B cell (primary cell): ENCODE data around the gene BTBD1.

Source experiments
- EZH2 ChIP-seq: IDR thresholded peaks from 2 replicates; pipeline ENCODE4 v1.6.1; 2012; ENCODE audit warnings: borderline replicate concordance, low read depth, mild to moderate bottlenecking, moderate library complexity, low read length; ENCODE audit not compliant: insufficient read depth, poor library complexity, severe bottlenecking
- TF ChIP-seq, protein P1 (sequence below): fragments of 200-600 bp; IDR thresholded peaks from one replicate; pipeline ENCODE4 v1.8.0; 2022; ENCODE audit warnings: antibody characterized with exemption, mild to moderate bottlenecking

DNA sequence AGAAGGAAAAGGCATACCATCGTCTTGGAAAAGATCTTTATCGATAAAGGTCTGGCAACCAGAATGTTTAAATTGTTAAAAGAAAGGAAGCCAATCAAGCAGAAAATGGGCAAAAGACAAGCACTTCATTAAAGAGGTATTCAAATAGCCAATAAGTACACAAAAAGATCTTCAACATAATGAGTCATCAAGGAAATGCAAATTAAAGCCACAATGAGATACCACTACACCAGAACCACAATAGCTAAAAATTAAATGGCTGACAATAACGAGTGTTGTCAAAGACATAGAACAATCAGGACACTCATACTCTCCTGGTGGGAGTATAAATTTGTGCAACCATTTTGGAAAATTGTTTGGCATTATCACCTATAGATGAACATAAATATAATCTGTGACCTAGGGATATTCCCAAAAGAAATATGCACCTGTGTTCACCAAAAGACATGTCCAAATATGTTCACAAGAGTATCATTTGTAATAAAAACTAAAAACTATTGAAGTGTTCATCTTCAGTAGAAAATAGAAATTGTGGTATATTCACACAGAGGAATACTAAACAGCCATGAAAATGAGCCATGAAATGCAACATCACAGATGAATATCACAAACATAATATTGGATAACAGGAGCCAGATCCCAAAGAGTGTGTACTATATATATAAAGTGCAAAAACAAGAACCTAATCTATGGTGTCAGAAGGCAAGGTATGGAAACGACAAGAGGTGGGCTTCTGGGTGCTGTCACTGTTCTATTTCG lies 14.4 kb upstream of the BTBD1 start:
- TF ChIP-seq, protein P1, sequence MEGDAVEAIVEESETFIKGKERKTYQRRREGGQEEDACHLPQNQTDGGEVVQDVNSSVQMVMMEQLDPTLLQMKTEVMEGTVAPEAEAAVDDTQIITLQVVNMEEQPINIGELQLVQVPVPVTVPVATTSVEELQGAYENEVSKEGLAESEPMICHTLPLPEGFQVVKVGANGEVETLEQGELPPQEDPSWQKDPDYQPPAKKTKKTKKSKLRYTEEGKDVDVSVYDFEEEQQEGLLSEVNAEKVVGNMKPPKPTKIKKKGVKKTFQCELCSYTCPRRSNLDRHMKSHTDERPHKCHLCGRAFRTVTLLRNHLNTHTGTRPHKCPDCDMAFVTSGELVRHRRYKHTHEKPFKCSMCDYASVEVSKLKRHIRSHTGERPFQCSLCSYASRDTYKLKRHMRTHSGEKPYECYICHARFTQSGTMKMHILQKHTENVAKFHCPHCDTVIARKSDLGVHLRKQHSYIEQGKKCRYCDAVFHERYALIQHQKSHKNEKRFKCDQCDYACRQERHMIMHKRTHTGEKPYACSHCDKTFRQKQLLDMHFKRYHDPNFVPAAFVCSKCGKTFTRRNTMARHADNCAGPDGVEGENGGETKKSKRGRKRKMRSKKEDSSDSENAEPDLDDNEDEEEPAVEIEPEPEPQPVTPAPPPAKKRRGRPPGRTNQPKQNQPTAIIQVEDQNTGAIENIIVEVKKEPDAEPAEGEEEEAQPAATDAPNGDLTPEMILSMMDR = no peak
- TF ChIP-seq EZH2 = no peak
